Neural progenitor cell (in vitro differentiated cells): ENCODE results near the gene PSMA7. TPM values are rescaled to one million over a fixed set of nuclear protein-coding genes. Genes with fewer than 3 reads are reported as not detected.

Source experiments
- DNase-seq: peaks from one replicate; pipeline ENCODE4 v3.0.0-alpha.2; 2016; ENCODE audit warnings: low spot score
- H2AFZ ChIP-seq: fragments of 200-600 bp; sonication (generic); replicated peaks from 2 replicates; pipeline ENCODE4 v1.6.1; 2016; ENCODE audit warnings: antibody characterized with exemption
- H3F3A ChIP-seq: fragments of 200-600 bp; sonication (generic); 2 replicates; pipeline ENCODE4 v1.6.1; 2016; ENCODE audit warnings: antibody characterized with exemption, low read depth
- H3K27ac ChIP-seq: fragments of 200-600 bp; sonication (generic); 2 replicates; pipeline ENCODE4 v1.5.1; 2016; ENCODE audit warnings: mild to moderate bottlenecking
- H3K27me3 ChIP-seq: fragments of 200-600 bp; sonication (generic); 2 replicates; pipeline ENCODE4 v1.6.1; 2016; ENCODE audit warnings: mild to moderate bottlenecking, moderate library complexity
- H3K36me3 ChIP-seq: fragments of 200-600 bp; sonication (generic); 2 replicates; pipeline ENCODE4 v1.5.1; 2016
- H3K4me1 ChIP-seq: fragments of 200-600 bp; sonication (generic); 2 replicates; pipeline ENCODE4 v1.6.1; 2016; ENCODE audit warnings: mixed run types
- H3K4me2 ChIP-seq: fragments of 200-600 bp; sonication (generic); 2 replicates; pipeline ENCODE4 v1.6.1; 2016
- H3K4me3 ChIP-seq: fragments of 200-600 bp; sonication (generic); 2 replicates; pipeline ENCODE4 v1.5.1; 2016
- H3K79me2 ChIP-seq: fragments of 200-600 bp; sonication (generic); 2 replicates; pipeline ENCODE4 v1.6.1; 2016; ENCODE audit warnings: low read depth
- H3K9ac ChIP-seq: fragments of 200-600 bp; sonication (generic); 2 replicates; pipeline ENCODE4 v1.6.1; 2016
- H3K9me3 ChIP-seq: fragments of 200-600 bp; sonication (generic); 2 replicates; pipeline ENCODE4 v1.5.1; 2016; ENCODE audit warnings: low read depth
- H4K20me1 ChIP-seq: fragments of 200-600 bp; sonication (generic); 2 replicates; pipeline ENCODE4 v1.6.1; 2016; ENCODE audit warnings: low read depth
- H3K27ac Mint-ChIP-seq: 3 replicates; pipeline ENCODE4 v1.8.0; 2021; ENCODE audit warnings: mixed read lengths
- H3K27me3 Mint-ChIP-seq: 2 replicates; pipeline ENCODE4 v1.8.0; 2022; ENCODE audit warnings: low read depth, mild to moderate bottlenecking, inconsistent platforms, moderate library complexity, mixed read lengths; ENCODE audit not compliant: insufficient read depth
- H3K36me3 Mint-ChIP-seq: 3 replicates; pipeline ENCODE4 v1.8.0; 2021; ENCODE audit warnings: mixed read lengths
- H3K4me1 Mint-ChIP-seq: 3 replicates; pipeline ENCODE4 v1.8.0; 2021; ENCODE audit warnings: mixed read lengths
- H3K4me3 Mint-ChIP-seq: 3 replicates; pipeline ENCODE4 v1.8.0; 2021; ENCODE audit warnings: mild to moderate bottlenecking, moderate library complexity, mixed read lengths
- H3K9me3 Mint-ChIP-seq: 3 replicates; pipeline ENCODE4 v1.8.0; 2020; ENCODE audit warnings: mixed read lengths
- EZH2 ChIP-seq: fragments of 200-600 bp; sonication (generic); IDR thresholded peaks from 2 replicates; pipeline ENCODE4 v1.6.1; 2017; ENCODE audit warnings: antibody characterized with exemption, mild to moderate bottlenecking, moderate library complexity
- EZH2phosphoT487 ChIP-seq: fragments of 200-600 bp; sonication (generic); IDR thresholded peaks from 2 replicates; pipeline ENCODE4 v1.6.1; 2017; ENCODE audit warnings: antibody characterized with exemption
- total RNA-seq: library from RNA; depleted of rRNA; stranded (reverse); fragments of >200 nt; gene quantifications from 2 replicates; pipeline ENCODE4 v1.2.3, GENCODE V29; 2015; ENCODE audit warnings: low replicate concordance
- TF ChIP-seq, protein P1 (sequence below): fragments of 200-600 bp; sonication (generic); IDR thresholded peaks from 2 replicates; pipeline ENCODE4 v1.5.1; 2017; ENCODE audit warnings: antibody characterized with exemption, mild to moderate bottlenecking

Gene PSMA7
- total RNA-seq, 1 donor from 2014 or later, result 237 TPM

DNA sequence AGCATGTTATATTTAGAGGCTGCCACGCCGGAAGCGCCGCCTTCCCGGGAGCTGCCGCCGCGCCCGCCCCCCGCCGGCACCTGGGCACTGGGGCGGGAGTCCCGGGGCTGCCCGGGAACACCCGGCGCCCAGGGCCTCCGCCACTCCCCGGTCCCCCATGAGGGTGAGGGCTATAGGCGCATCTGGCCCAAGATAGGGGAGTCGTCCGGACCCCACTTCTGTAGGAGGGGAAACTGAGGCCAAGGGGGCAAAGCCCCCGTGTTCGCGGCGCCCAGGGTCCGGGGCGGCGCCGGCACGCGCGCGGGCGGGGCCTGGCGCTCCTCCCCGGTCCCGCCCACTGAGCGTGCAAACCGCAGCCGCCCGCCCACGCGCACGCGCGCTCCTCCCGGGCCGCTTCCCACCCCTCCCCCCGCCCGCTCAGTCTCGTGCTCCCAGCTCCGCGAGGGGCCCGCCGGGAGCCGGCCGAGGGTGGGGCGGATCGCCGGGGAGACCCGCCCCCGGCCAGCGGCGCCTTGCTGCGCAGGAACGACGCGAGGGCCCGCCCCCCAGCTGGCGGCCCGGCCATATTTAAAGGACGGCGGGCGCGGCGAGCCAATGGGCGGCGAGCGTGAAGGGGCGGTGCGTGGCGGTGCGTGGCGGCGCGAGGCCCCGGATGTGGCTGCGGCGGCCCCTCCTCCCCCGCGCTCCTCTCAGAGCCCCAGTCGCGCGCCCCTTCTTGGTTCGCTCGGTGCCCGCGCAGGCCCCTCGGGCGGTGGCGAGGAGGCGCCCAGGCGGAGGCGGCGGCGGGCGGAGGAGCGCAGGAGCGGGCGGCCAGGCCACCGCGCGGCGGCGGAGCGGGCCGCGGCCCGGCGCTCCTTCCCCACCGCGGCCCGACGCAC lies 21.2 kb downstream of the PSMA7 start, which contains the start of gene LSM14B:
TSS of gene LSM14B (plus strand) at position 700 of the 878 bp plus-strand sequence. CDS start 192 bp downstream, outside the sequence.
- H3K27ac Mint-ChIP-seq, result no peak within 1 kb of the TSS

DNA sequence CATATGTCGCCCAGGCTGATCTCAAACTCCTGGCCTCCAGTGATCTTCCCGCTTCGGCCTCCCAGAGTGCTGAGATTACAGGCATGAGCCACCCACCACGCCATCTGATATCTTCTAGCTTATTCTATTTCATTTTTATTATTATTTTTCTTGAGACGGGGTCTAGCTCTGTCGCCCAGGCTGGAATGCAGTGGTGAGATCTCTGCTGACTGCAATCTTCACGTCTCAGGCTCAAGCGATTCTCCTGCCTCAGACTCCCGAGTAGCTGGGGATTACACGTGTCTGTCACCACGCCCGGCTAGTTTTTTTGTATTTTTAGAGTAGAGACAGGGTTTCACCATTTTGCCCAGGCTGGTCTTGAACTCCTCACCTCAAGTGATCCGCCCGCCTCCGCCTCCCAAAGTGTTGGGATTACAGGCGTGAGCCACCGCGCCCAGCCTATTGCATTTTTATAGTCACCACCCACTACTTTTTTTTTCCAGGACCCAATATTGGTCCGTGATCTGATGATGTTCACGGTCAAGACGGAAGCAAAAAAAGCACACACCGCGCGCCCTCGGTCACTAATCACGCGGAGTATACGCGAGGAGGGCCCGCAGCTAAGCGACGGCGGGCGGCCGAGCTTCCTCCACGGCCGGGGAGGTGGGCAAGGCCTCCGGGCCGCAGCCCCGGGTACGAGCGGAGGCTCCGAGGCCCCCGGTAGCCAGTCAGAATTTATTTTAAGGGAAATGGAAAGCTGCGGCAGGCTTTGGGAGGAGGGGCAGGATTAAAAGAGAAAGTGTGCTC lies 22.0 kb downstream of the PSMA7 start:
- Histone ChIP-seq H3K9ac (no peak overlapping the region), H3F3A (peaks cover 25% of the 10 kb centered on the region), H3K9me3 (no peaks in the 10 kb centered on the region), H3K27ac (peak overlapping the region; percentile 59), H3K4me2 (peak overlapping the region; percentile 92), H3K36me3 (no peaks in the 10 kb centered on the region), H3K27me3 (no peaks in the 10 kb centered on the region), H3K4me3 (peak overlapping the region; percentile 92), H4K20me1 (peaks cover 35% of the 10 kb centered on the region), H2AFZ (peak overlapping the region; percentile 92), H3K4me1 (peaks cover 33% of the 10 kb centered on the region), H3K79me2 (peaks cover 38% of the 10 kb centered on the region)
- peaks cover 45% of the 10 kb centered on the region for H3K4me1 Mint-ChIP-seq
- TF ChIP-seq, protein P1, sequence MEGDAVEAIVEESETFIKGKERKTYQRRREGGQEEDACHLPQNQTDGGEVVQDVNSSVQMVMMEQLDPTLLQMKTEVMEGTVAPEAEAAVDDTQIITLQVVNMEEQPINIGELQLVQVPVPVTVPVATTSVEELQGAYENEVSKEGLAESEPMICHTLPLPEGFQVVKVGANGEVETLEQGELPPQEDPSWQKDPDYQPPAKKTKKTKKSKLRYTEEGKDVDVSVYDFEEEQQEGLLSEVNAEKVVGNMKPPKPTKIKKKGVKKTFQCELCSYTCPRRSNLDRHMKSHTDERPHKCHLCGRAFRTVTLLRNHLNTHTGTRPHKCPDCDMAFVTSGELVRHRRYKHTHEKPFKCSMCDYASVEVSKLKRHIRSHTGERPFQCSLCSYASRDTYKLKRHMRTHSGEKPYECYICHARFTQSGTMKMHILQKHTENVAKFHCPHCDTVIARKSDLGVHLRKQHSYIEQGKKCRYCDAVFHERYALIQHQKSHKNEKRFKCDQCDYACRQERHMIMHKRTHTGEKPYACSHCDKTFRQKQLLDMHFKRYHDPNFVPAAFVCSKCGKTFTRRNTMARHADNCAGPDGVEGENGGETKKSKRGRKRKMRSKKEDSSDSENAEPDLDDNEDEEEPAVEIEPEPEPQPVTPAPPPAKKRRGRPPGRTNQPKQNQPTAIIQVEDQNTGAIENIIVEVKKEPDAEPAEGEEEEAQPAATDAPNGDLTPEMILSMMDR, result no peak
- TF ChIP-seq EZH2 (no peak), EZH2phosphoT487 (no peak)
- H3K27me3 Mint-ChIP-seq, result peaks cover 5% of the 10 kb centered on the region
- H3K27ac Mint-ChIP-seq, result no peak overlapping the region
- H3K36me3 Mint-ChIP-seq, result peaks cover 10% of the 10 kb centered on the region
- H3K9me3 Mint-ChIP-seq, result no peaks in the 10 kb centered on the region
- DNase-seq, result peak; percentile 18
- peak overlapping the region; percentile 93 for H3K4me3 Mint-ChIP-seq

More for the DNA sequence above, 21.2 kb downstream of the PSMA7 start, which contains the start of gene LSM14B:
- no peaks in the 10 kb centered on the region for H3K27me3 ChIP-seq
- DNase-seq, result peak; percentile 98
- H3K4me1 ChIP-seq, result peaks cover 29% of the 10 kb centered on the region
- peaks cover 45% of the 10 kb centered on the region for H3K79me2 ChIP-seq
- peak within 1 kb of the TSS; percentile 78 for H3K9ac ChIP-seq
- H2AFZ ChIP-seq, result peak within 1 kb of the TSS; percentile 92
- peaks cover 11% of the 10 kb centered on the region for H3K36me3 Mint-ChIP-seq
- no peak for TF ChIP-seq EZH2phosphoT487
- TF ChIP-seq, protein P1, result no peak
- TF ChIP-seq EZH2, result no peak
- peaks cover 39% of the 10 kb centered on the region for H3K4me1 Mint-ChIP-seq
- peaks cover 5% of the 10 kb centered on the region for H3K27me3 Mint-ChIP-seq
- H3F3A ChIP-seq, result peaks cover 25% of the 10 kb centered on the region
- H3K4me3 ChIP-seq, result peak within 1 kb of the TSS; percentile 92
- H3K4me3 Mint-ChIP-seq, result peak within 1 kb of the TSS; percentile 93
- no peaks in the 10 kb centered on the region for H3K9me3 ChIP-seq
- H3K9me3 Mint-ChIP-seq, result no peaks in the 10 kb centered on the region
- H4K20me1 ChIP-seq, result peaks cover 42% of the 10 kb centered on the region
- H3K4me2 ChIP-seq, result peak within 1 kb of the TSS; percentile 92
- peaks cover 4% of the 10 kb centered on the region for H3K36me3 ChIP-seq
- peak within 1 kb of the TSS; percentile 59 for H3K27ac ChIP-seq

DNA sequence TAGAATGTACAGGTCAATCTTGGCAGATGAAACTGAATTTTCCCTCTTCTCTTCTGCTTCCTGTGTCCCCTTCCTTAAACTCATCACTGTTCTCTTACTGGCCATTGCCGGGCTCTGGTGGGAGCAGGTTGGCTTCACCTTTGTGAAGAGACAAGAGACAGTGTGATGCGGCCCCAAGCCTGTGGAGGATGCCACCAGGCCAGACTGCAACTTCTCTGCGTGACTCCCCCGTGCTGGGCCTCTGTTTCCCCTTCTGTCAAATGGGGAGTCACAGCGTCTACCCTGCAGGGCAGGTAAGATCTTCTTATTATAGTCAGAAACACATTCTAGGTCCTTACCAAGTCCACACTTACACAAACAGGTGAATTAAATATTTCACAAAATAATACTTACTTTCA lies 22.8 kb downstream of the PSMA7 start:
- Histone ChIP-seq H3K4me2 (no peak overlapping the region), H3K9ac (no peak overlapping the region), H2AFZ (no peak overlapping the region), H3K27ac (no peak overlapping the region), H3K9me3 (no peaks in the 10 kb centered on the region), H3K79me2 (peaks cover 29% of the 10 kb centered on the region), H3K27me3 (no peaks in the 10 kb centered on the region), H3K4me1 (peaks cover 33% of the 10 kb centered on the region), H3K36me3 (no peaks in the 10 kb centered on the region), H4K20me1 (peaks cover 27% of the 10 kb centered on the region), H3F3A (peaks cover 25% of the 10 kb centered on the region), H3K4me3 (no peak overlapping the region)
- H3K27ac Mint-ChIP-seq, result peak overlapping the region; percentile 13
- peaks cover 10% of the 10 kb centered on the region for H3K36me3 Mint-ChIP-seq
- H3K27me3 Mint-ChIP-seq, result peaks cover 5% of the 10 kb centered on the region
- TF ChIP-seq EZH2 (no peak), EZH2phosphoT487 (no peak)
- TF ChIP-seq, protein P1, result no peak
- DNase-seq, result no peak
- peaks cover 45% of the 10 kb centered on the region for H3K4me1 Mint-ChIP-seq
- peaks cover 2% of the 10 kb centered on the region for H3K9me3 Mint-ChIP-seq
- peak overlapping the region; percentile 93 for H3K4me3 Mint-ChIP-seq
